ENCODE results near the gene PCA3. TPM values are rescaled to one million over a fixed set of nuclear protein-coding genes. Genes with fewer than 3 reads are reported as not detected.

PCA3 gene
- polyA plus RNA-seq, 1 of the 3 experiments (the other 2 are of a cell fraction): 0.21 TPM

- H3K9me2 ChIP-seq: no peaks in the 10 kb centered on the region
- no peak for TF ChIP-seq GABPA (IDR thresholded peaks at IDR 0.05; ENCODE audit: low read depth)
- no peak for TF ChIP-seq JUND (IDR thresholded peaks at IDR 0.05)
- no peak for TF ChIP-seq REST (IDR thresholded peaks at IDR 0.05; ENCODE audit: low read depth, low read length)
- TF ChIP-seq PBX3 (IDR thresholded peaks at IDR 0.05): no peak
- TF ChIP-seq FOXM1 (IDR thresholded peaks at IDR 0.05; ENCODE audit: low read depth): no peak
- TF ChIP-seq RXRA (IDR thresholded peaks at IDR 0.05; ENCODE audit: borderline replicate concordance, low read depth): no peak
- no peak for TF ChIP-seq EP300 (IDR thresholded peaks at IDR 0.05; ENCODE audit: borderline replicate concordance in 1 of 2, low read depth in 1 of 2, low read length in 1 of 2)
- TF ChIP-seq SIN3A (IDR thresholded peaks at IDR 0.05; ENCODE audit: borderline replicate concordance, low read depth, low read length): no peak
- no peak for TF ChIP-seq SMC3 (IDR thresholded peaks at IDR 0.05; ENCODE audit: low read depth, low read length)
- TF ChIP-seq USF1 (IDR thresholded peaks at IDR 0.05; ENCODE audit: borderline replicate concordance, low read depth): no peak
- TF ChIP-seq CHD2 (IDR thresholded peaks at IDR 0.05; ENCODE audit: low read length, partially characterized antibody): no peak
- TF ChIP-seq USF2 (IDR thresholded peaks at IDR 0.05; ENCODE audit: borderline replicate concordance, low read depth, low read length): no peak
- TF ChIP-seq NRF1 (IDR thresholded peaks at IDR 0.05; ENCODE audit: low read depth, low read length): no peak
- H4K20me1 ChIP-seq (ENCODE audit: insufficient read depth): no peaks in the 10 kb centered on the region
- H3K4me1 ChIP-seq (ENCODE audit: control insufficient read depth in 1 of 2, insufficient read depth in 2 of 2, low read depth in 1 of 2, low read length in 1 of 2): no peaks in the 10 kb centered on the region
- no peaks in the 10 kb centered on the region for H3F3A ChIP-seq (replicated peaks; ENCODE audit: insufficient read depth)
- H3K4me2 ChIP-seq: no peak overlapping the region
- ChIA-PET POLR2A (no interaction called here), CTCF (no interaction called here)
- no peaks in the 10 kb centered on the region for H3K9me3 ChIP-seq
- H3K9ac ChIP-seq: no peak overlapping the region
- no peak for DNase-seq
- no peak overlapping the region for H2AFZ ChIP-seq (ENCODE audit: low read depth)
- H3K27ac ChIP-seq (ENCODE audit: low read depth in 2 of 2, low read length in 1 of 2): no peak overlapping the region
- WGBS (ENCODE audit: low lambda C conversion rate): 1% methylated on average over 5 of the region's 5 CpGs
- H3K36me3 ChIP-seq (replicated peaks in 1 of 2; ENCODE audit: control insufficient read depth in 1 of 2, insufficient read depth in 2 of 2, low read length in 1 of 2): no peaks in the 10 kb centered on the region
- peaks cover 40% of the 10 kb centered on the region for H3K27me3 ChIP-seq (ENCODE audit: insufficient read depth)
- H3K4me3 ChIP-seq (ENCODE audit: low read depth in 2 of 2, low read length in 1 of 2): no peak overlapping the region
- H3K79me2 ChIP-seq (ENCODE audit: insufficient read depth): no peaks in the 10 kb centered on the region
Measured at GRCh38 chr9:76717613-76718012, 46.6 kb upstream of the PCA3 start.

Data from SK-N-SH (cell line).